HepG2 (cell line): Measurements from ENCODE around the gene IQSEC1. TPM values are rescaled to one million over a fixed set of nuclear protein-coding genes. Genes with fewer than 3 reads are reported as not detected.

Experiments used
- ETS1 ChIP-seq: sonication (generic); formaldehyde crosslinking; IDR thresholded peaks from 2 replicates; pipeline ENCODE4 v1.4.0; 2020; ENCODE audit warnings: missing genetic modification reagents
- FIP1L1 ChIP-seq: fragments of 200-400 bp; formaldehyde crosslinking; IDR thresholded peaks from 2 replicates; pipeline ENCODE4 v1.6.1; 2018; ENCODE audit warnings: low read depth, mild to moderate bottlenecking, low read length, moderate library complexity, borderline replicate concordance; ENCODE audit not compliant: insufficient read depth
- GLI4 ChIP-seq: sonication (generic); formaldehyde crosslinking; IDR thresholded peaks from 2 replicates; pipeline ENCODE4 v1.5.1; 2020; ENCODE audit warnings: missing genetic modification reagents, mild to moderate bottlenecking, moderate library complexity, borderline replicate concordance
- HOXA3 ChIP-seq: sonication (generic); formaldehyde crosslinking; IDR thresholded peaks from 2 replicates; pipeline ENCODE4 v1.5.0; 2020; ENCODE audit warnings: missing genetic modification reagents
- HOXA7 ChIP-seq: sonication (generic); formaldehyde crosslinking; IDR thresholded peaks from 2 replicates; pipeline ENCODE4 v1.8.1; 2022; ENCODE audit warnings: mild to moderate bottlenecking, missing genetic modification reagents, moderate library complexity
- KLF9 ChIP-seq: IDR thresholded peaks from 2 replicates; pipeline ENCODE4 v1.6.1; 2016; ENCODE audit warnings: low read depth
- KMT2B ChIP-seq: IDR thresholded peaks from 2 replicates; pipeline ENCODE4 v1.6.1; 2016; ENCODE audit warnings: missing genetic modification reagents, missing compliant biosample characterization
- MXI1 ChIP-seq: IDR thresholded peaks from 3 replicates; pipeline ENCODE4 v1.6.1; 2012; ENCODE audit warnings: low read depth, low read length, inconsistent platforms, borderline replicate concordance
- NR1H2 ChIP-seq: sonication (generic); formaldehyde crosslinking; IDR thresholded peaks from 2 replicates; pipeline ENCODE4 v1.8.1; 2022; ENCODE audit warnings: low read depth, missing genetic modification reagents, borderline replicate concordance
- NR2F6 ChIP-seq, 2 experiments: IDR thresholded peaks; 2 replicates each; pipeline ENCODE4 v1.6.1; 2016; ENCODE audit warnings: antibody characterized with exemption in 1 of 2, mild to moderate bottlenecking in 1 of 2
- SIX4 ChIP-seq: sonication (generic); formaldehyde crosslinking; IDR thresholded peaks from 2 replicates; pipeline ENCODE4 v1.4.0; 2020; ENCODE audit warnings: missing genetic modification reagents
- SMAD3 ChIP-seq: sonication (generic); formaldehyde crosslinking; IDR thresholded peaks from 2 replicates; pipeline ENCODE4 v1.4.0; 2020; ENCODE audit warnings: missing genetic modification reagents
- SP5 ChIP-seq: IDR thresholded peaks from 2 replicates; pipeline ENCODE4 v1.6.1; 2016; ENCODE audit warnings: low read depth, borderline replicate concordance
- SRSF9 ChIP-seq: fragments of 200-400 bp; formaldehyde crosslinking; IDR thresholded peaks from 2 replicates; pipeline ENCODE4 v1.6.1; 2018; ENCODE audit warnings: borderline replicate concordance, mild to moderate bottlenecking, low read depth, low read length; ENCODE audit not compliant: insufficient read depth, poor library complexity, severe bottlenecking
- TAF15 ChIP-seq: fragments of 200-400 bp; formaldehyde crosslinking; IDR thresholded peaks from one replicate; pipeline ENCODE4 v1.6.1; 2018; ENCODE audit warnings: mild to moderate bottlenecking, low read depth, low read length; ENCODE audit not compliant: poor library complexity, severe bottlenecking
- THAP9 ChIP-seq: sonication (generic); formaldehyde crosslinking; IDR thresholded peaks from 2 replicates; pipeline ENCODE4; 2020; ENCODE audit warnings: missing genetic modification reagents, mild to moderate bottlenecking, borderline replicate concordance
- THYN1 ChIP-seq: sonication (generic); formaldehyde crosslinking; IDR thresholded peaks from 2 replicates; pipeline ENCODE4 v1.8.1; 2023; ENCODE audit warnings: low read depth, mild to moderate bottlenecking, moderate library complexity, missing genetic modification reagents, borderline replicate concordance
- XBP1 ChIP-seq: sonication (generic); formaldehyde crosslinking; IDR thresholded peaks from 2 replicates; pipeline ENCODE4 v1.5.0; 2020; ENCODE audit warnings: missing genetic modification reagents
- YEATS2 ChIP-seq: sonication (generic); formaldehyde crosslinking; IDR thresholded peaks from 2 replicates; pipeline ENCODE4 v1.4.0; 2020; ENCODE audit warnings: missing genetic modification reagents, borderline replicate concordance
- ZBTB7A ChIP-seq: sonication (generic); formaldehyde crosslinking; IDR thresholded peaks from 2 replicates; pipeline ENCODE4 v1.8.0; 2022; ENCODE audit warnings: mild to moderate bottlenecking, missing genetic modification reagents
- ZNF124 ChIP-seq: sonication (generic); formaldehyde crosslinking; IDR thresholded peaks from 2 replicates; pipeline ENCODE4 v1.4.0; 2020; ENCODE audit warnings: missing genetic modification reagents
- ZNF18 ChIP-seq: sonication (generic); formaldehyde crosslinking; IDR thresholded peaks from 2 replicates; pipeline ENCODE4 v1.8.0; 2022; ENCODE audit warnings: mild to moderate bottlenecking, missing genetic modification reagents; ENCODE audit not compliant: insufficient replicate concordance
- ZNF263 ChIP-seq: sonication (generic); formaldehyde crosslinking; IDR thresholded peaks from 2 replicates; pipeline ENCODE4 v1.4.0; 2020; ENCODE audit warnings: missing genetic modification reagents
- ZNF496 ChIP-seq: sonication (generic); formaldehyde crosslinking; IDR thresholded peaks from 2 replicates; pipeline ENCODE4 v1.8.1; 2023; ENCODE audit warnings: mild to moderate bottlenecking, moderate library complexity, missing genetic modification reagents; ENCODE audit not compliant: insufficient replicate concordance
- ZNF558 ChIP-seq: sonication (generic); formaldehyde crosslinking; IDR thresholded peaks from 2 replicates; pipeline ENCODE4 v1.9.0; 2022; ENCODE audit warnings: mild to moderate bottlenecking, missing genetic modification reagents, borderline replicate concordance
- polyA plus RNA-seq, 8 experiments: library from polyadenylated mRNA; depleted of rRNA in 3 of 8; stranded (reverse) in 7 of 8; unstranded in 1 of 8; fragments of >200 nt; fragmentation: Illumina TruSeq in 4 of 8; extraction: Trizol in 4 of 8; gene quantifications; 2 replicates each; pipeline versions ENCODE4 v1.2.1 to v1.2.3, GENCODE V29; 2011 to 2016; ENCODE audit warnings: low read depth in 4 of 8, missing spikeins in 1 of 8, mixed read lengths in 1 of 8; ENCODE audit not compliant: insufficient read depth in 1 of 8
- total RNA-seq, 5 experiments: library from RNA; depleted of rRNA; stranded (reverse); fragments of >200 nt; fragmentation: Illumina TruSeq; extraction: Trizol; gene quantifications; 2 replicates each; pipeline ENCODE4 v1.2.3, GENCODE V29; 2016; ENCODE audit warnings: low read depth in 1 of 5

IQSEC1 gene
- total and polyA plus RNA-seq, 2 of the 13 experiments (the other 11 are each of a cell fraction or from before 2014, with no cell fraction given) = 17.4 to 20.2 TPM

GRCh38 chr3:13111873-13112520 is 38.8 kb upstream of the IQSEC1 start (continued):
- no peak for TF ChIP-seq HOXA7
- TF ChIP-seq SMAD3 (CRISPR knock-in tag) = no peak
- no peak for TF ChIP-seq GLI4 (CRISPR knock-in tag)
- TF ChIP-seq XBP1 (CRISPR knock-in tag) = no peak
- TF ChIP-seq SP5 (CRISPR knock-in tag) = peak; percentile 35; the same call in 1 of the 2 replicates
- TF ChIP-seq FIP1L1 = no peak
- no peak for TF ChIP-seq THYN1
- TF ChIP-seq ZNF124 (CRISPR knock-in tag) = no peak
- TF ChIP-seq TAF15 = no peak
- TF ChIP-seq ZBTB7A = no peak
- no peak for TF ChIP-seq ETS1 (CRISPR knock-in tag)
- TF ChIP-seq SRSF9 = no peak
- no peak for TF ChIP-seq YEATS2 (CRISPR knock-in tag)
- no peak for TF ChIP-seq ZNF496 (CRISPR knock-in tag)
- TF ChIP-seq THAP9 (CRISPR knock-in tag) = no peak
- no peak for TF ChIP-seq ZNF558 (CRISPR knock-in tag)
- TF ChIP-seq MXI1 = 0 out of 3 replicates have a peak, but pooled peaks have one; percentile 12
- peak; percentile 62 for TF ChIP-seq NR2F6 (IDR thresholded peaks at IDR 0.05)
- TF ChIP-seq NR2F6 (CRISPR knock-in tag; IDR thresholded peaks at IDR 0.05) = no peak
- 0 out of 2 replicates have a peak, but pooled peaks have one; percentile 26 for TF ChIP-seq HOXA3
- no peak for TF ChIP-seq KMT2B (CRISPR knock-in tag)
- no peak for TF ChIP-seq SIX4 (CRISPR knock-in tag)
- no peak for TF ChIP-seq KLF9 (CRISPR knock-in tag)
- 0 out of 2 replicates have a peak, but pooled peaks have one; percentile 9 for TF ChIP-seq ZNF263 (CRISPR knock-in tag)
- no peak for TF ChIP-seq NR1H2 (CRISPR knock-in tag)
- TF ChIP-seq ZNF18 (CRISPR knock-in tag) = no peak
